Neural crest cell (in vitro differentiated cells): Measurements from ENCODE around the gene VASN. TPM values are rescaled to one million over a fixed set of nuclear protein-coding genes. Genes with fewer than 3 reads are reported as not detected.

Experiments
- DNase-seq: peaks from one replicate; pipeline ENCODE4 v3.0.0; 2021; ENCODE audit warnings: low read depth, mixed read lengths, low spot score
- H3K27ac Mint-ChIP-seq: one replicate; pipeline ENCODE4 v1.8.0; 2021; ENCODE audit warnings: mild to moderate bottlenecking, mixed read lengths; ENCODE audit not compliant: unreplicated experiment
- H3K27me3 Mint-ChIP-seq: 2 replicates; pipeline ENCODE4 v1.8.0; 2021; ENCODE audit warnings: low read depth, mild to moderate bottlenecking, mixed read lengths
- H3K36me3 Mint-ChIP-seq: 2 replicates; pipeline ENCODE4 v1.8.0; 2021; ENCODE audit warnings: low read depth, mild to moderate bottlenecking, mixed read lengths
- H3K4me1 Mint-ChIP-seq: 2 replicates; pipeline ENCODE4 v1.8.0; 2021; ENCODE audit warnings: mixed read lengths
- H3K4me3 Mint-ChIP-seq: one replicate; pipeline ENCODE4 v1.8.0; 2021; ENCODE audit warnings: mild to moderate bottlenecking, mixed read lengths
- H3K9me3 Mint-ChIP-seq: 2 replicates; pipeline ENCODE4 v1.8.0; 2021; ENCODE audit warnings: mixed read lengths
- CTCF ChIP-seq: fragments of 200-600 bp; sonication (generic); conservative IDR thresholded peaks from 2 replicates; pipeline ENCODE4 v1.5.0; 2021; ENCODE audit warnings: antibody characterized with exemption, mild to moderate bottlenecking
- total RNA-seq: library from RNA; stranded (reverse); gene quantifications from 2 replicates; pipeline ENCODE4 v1.2.1, GENCODE V29; 2021

The VASN gene
- total RNA-seq, 1 donor from 2014 or later: 1.2 TPM

GRCh38 chr16:4426722-4427372 is 55.2 kb downstream of the VASN start:
- H3K4me3 Mint-ChIP-seq: peak overlapping the region; percentile 97
- no peaks in the 10 kb centered on the region for H3K9me3 Mint-ChIP-seq
- H3K36me3 Mint-ChIP-seq: peaks cover 5% of the 10 kb centered on the region
- DNase-seq: no peak
- H3K4me1 Mint-ChIP-seq: peaks cover 29% of the 10 kb centered on the region
- peak overlapping the region; percentile 83 for H3K27ac Mint-ChIP-seq
- no peak for TF ChIP-seq CTCF
- H3K27me3 Mint-ChIP-seq: no peaks in the 10 kb centered on the region

GRCh38 chr16:4428500-4428899 is 56.9 kb downstream of the VASN start:
- TF ChIP-seq CTCF: no peak

GRCh38 chr16:4431023-4431422 is 59.4 kb downstream of the VASN start:
- no peak overlapping the region for H3K27ac Mint-ChIP-seq
- no peak for DNase-seq
- no peak for TF ChIP-seq CTCF
- H3K27me3 Mint-ChIP-seq: no peaks in the 10 kb centered on the region
- no peaks in the 10 kb centered on the region for H3K9me3 Mint-ChIP-seq
- no peak overlapping the region for H3K4me3 Mint-ChIP-seq
- H3K36me3 Mint-ChIP-seq: peaks cover 7% of the 10 kb centered on the region
- H3K4me1 Mint-ChIP-seq: peaks cover 18% of the 10 kb centered on the region

More at GRCh38 chr16:4428500-4428899, 56.9 kb downstream of the VASN start:
- H3K4me3 Mint-ChIP-seq: peak overlapping the region; percentile 58
- H3K9me3 Mint-ChIP-seq: no peaks in the 10 kb centered on the region
- no peak for DNase-seq
- no peaks in the 10 kb centered on the region for H3K27me3 Mint-ChIP-seq
- H3K27ac Mint-ChIP-seq: no peak overlapping the region
- peaks cover 5% of the 10 kb centered on the region for H3K36me3 Mint-ChIP-seq
- peaks cover 29% of the 10 kb centered on the region for H3K4me1 Mint-ChIP-seq

Other genes with a start within 250 kb of the VASN start
- gene SRL, start 129.8 kb upstream of the VASN start, total RNA-seq: 0.32 and 0.40 TPM in 2 replicates
- 36.9 and 37.9 TPM in 2 replicates for gene TFAP4, start 98.8 kb upstream of the VASN start, total RNA-seq
- 17.2 and 17.4 TPM in 2 replicates for gene GLIS2, start 55.8 kb upstream of the VASN start, total RNA-seq
- 36.2 and 43.3 TPM in 2 replicates for gene PAM16, start 20.5 kb upstream of the VASN start, total RNA-seq
- gene CORO7, start 44.7 kb downstream of the VASN start, total RNA-seq: 43.2 and 45.4 TPM in 2 replicates
- 45.1 and 55.2 TPM in 2 replicates for gene DNAJA3, start 54.0 kb downstream of the VASN start, total RNA-seq
- gene NMRAL1, start 102.8 kb downstream of the VASN start, total RNA-seq: 40.5 and 45.0 TPM in 2 replicates
- gene HMOX2, start 104.5 kb downstream of the VASN start, total RNA-seq: 38.1 and 39.6 TPM in 2 replicates
- 31.7 and 32.2 TPM in 2 replicates for gene CDIP1, start 166.9 kb downstream of the VASN start, total RNA-seq
- gene C16orf96, start 184.5 kb downstream of the VASN start, total RNA-seq: 0.30 and 0.32 TPM in 2 replicates
- gene UBALD1, start 243.0 kb downstream of the VASN start, total RNA-seq: 14.8 and 17.6 TPM in 2 replicates